Testis (tissue), 3 donors: ENCODE measurements around the gene UBASH3B. TPM values are rescaled to one million over a fixed set of nuclear protein-coding genes. Genes with fewer than 3 reads are reported as not detected.

Experiments used
- DNase-seq: peaks from one replicate; pipeline ENCODE4 v3.0.0-alpha.2; 2019
- H3K27ac ChIP-seq, 2 donors: fragments of 200-600 bp; sonication (generic); one replicate each; pipeline ENCODE4 v1.5.1; 2019
- H3K27me3 ChIP-seq: fragments of 200-600 bp; sonication (generic); one replicate; pipeline ENCODE4 v1.5.1; 2019
- H3K36me3 ChIP-seq: fragments of 200-600 bp; sonication (generic); one replicate; pipeline ENCODE4 v1.5.1; 2017; ENCODE audit warnings: low read depth; ENCODE audit errors: missing control alignments
- H3K4me1 ChIP-seq: fragments of 200-600 bp; sonication (generic); one replicate; pipeline ENCODE4 v1.5.1; 2019
- H3K4me3 ChIP-seq, 2 donors: fragments of 200-600 bp; sonication (generic); one replicate each; pipeline ENCODE4 v1.5.1; 2017 to 2019
- H3K9me3 ChIP-seq: fragments of 200-600 bp; sonication (generic); one replicate; pipeline ENCODE4 v1.5.1; 2017
- POLR2A ChIP-seq: fragments of 450-650 bp; IDR thresholded peaks from one replicate; pipeline ENCODE4 v1.6.1; 2017; ENCODE audit warnings: antibody characterized with exemption, mild to moderate bottlenecking, moderate library complexity
- WGBS, 2 donors: methylation state at CpG; one replicate each; pipeline ENCODE4 v1.1.5; 2018; 5-methylcytosine and 5-hydroxymethylcytosine counted together
- intact Hi-C: fragments of 100-400 bp; cut with DNase I; formaldehyde crosslinking; loops from one replicate; pipeline ENCODE4 v1.15.1; 2023; ENCODE audit warnings: low total_unique reads
- polyA plus RNA-seq: library from polyadenylated mRNA; stranded (reverse); fragments of 350-450 nt; fragmentation: Illumina TruSeq; extraction: RNeasy Lipid Tissue Mini Kit (QIAGEN cat#74804); gene quantifications from one replicate; pipeline ENCODE4 v1.2.3, GENCODE V29; 2014; ENCODE audit warnings: low read depth, low replicate concordance; ENCODE audit not compliant: insufficient read depth
- total RNA-seq, 2 donors: library from RNA; depleted of rRNA; stranded (reverse); fragments of >200 nt; gene quantifications; one replicate each; pipeline ENCODE4 v1.2.3, GENCODE V29; 2016
- TF ChIP-seq, protein P1 (sequence below), 3 experiments: fragments of 450-650 bp in 2 of 3; fragments of 200-600 bp in 1 of 3; sonication (generic) in 1 of 3; IDR thresholded peaks; one replicate each; pipeline ENCODE4 v1.5.1; 2016 to 2019; ENCODE audit warnings: antibody characterized with exemption in 3 of 3, mild to moderate bottlenecking in 2 of 3, moderate library complexity in 1 of 3

UBASH3B gene
- total and polyA plus RNA-seq, 3 donors from 2014 or later: 3.9 to 20.4 (median 14.6) TPM

- H3K4me3 ChIP-seq: no peak overlapping the region
- no peaks in the 10 kb centered on the region for H3K36me3 ChIP-seq
- no peaks in the 10 kb centered on the region for H3K9me3 ChIP-seq
- H3K27ac ChIP-seq: no peak overlapping the region
- 76 to 78% methylated on average over 8 of the region's 8 CpGs for WGBS, 2 donors
- H3K27me3 ChIP-seq: no peaks in the 10 kb centered on the region
- DNase-seq: no peak
- no peaks in the 10 kb centered on the region for H3K4me1 ChIP-seq
- intact Hi-C loops: no loop called here
- TF ChIP-seq POLR2A: no peak
- TF ChIP-seq, protein P1, sequence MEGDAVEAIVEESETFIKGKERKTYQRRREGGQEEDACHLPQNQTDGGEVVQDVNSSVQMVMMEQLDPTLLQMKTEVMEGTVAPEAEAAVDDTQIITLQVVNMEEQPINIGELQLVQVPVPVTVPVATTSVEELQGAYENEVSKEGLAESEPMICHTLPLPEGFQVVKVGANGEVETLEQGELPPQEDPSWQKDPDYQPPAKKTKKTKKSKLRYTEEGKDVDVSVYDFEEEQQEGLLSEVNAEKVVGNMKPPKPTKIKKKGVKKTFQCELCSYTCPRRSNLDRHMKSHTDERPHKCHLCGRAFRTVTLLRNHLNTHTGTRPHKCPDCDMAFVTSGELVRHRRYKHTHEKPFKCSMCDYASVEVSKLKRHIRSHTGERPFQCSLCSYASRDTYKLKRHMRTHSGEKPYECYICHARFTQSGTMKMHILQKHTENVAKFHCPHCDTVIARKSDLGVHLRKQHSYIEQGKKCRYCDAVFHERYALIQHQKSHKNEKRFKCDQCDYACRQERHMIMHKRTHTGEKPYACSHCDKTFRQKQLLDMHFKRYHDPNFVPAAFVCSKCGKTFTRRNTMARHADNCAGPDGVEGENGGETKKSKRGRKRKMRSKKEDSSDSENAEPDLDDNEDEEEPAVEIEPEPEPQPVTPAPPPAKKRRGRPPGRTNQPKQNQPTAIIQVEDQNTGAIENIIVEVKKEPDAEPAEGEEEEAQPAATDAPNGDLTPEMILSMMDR (IDR thresholded peaks at IDR 0.05): no peak
Observed at GRCh38 chr11:122732342-122733315, 77.1 kb downstream of the UBASH3B start.

DNA sequence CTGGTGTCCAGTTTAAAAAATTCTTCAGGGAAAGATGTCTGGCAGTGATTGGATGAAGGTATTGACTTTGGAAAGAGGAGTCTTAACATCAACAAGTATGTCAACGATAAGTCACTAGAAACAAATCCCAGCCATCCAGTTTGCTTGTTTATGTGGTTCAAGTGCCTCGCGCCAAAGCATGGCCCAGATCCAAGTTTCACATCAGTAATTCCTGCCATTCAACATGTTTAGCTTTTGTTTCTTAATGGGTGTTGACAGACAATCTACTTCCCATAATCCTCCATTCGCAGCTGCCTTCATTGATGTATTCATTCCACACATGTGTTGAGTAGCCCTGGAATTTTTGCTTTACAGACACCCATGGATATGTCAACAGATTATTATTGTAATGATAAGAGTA is 77.8 kb downstream of the UBASH3B start:
- Histone ChIP-seq H3K4me3 (no peak overlapping the region), H3K27ac (no peak overlapping the region), H3K4me1 (no peaks in the 10 kb centered on the region), H3K9me3 (no peaks in the 10 kb centered on the region), H3K27me3 (no peaks in the 10 kb centered on the region), H3K36me3 (no peaks in the 10 kb centered on the region)
- TF ChIP-seq, protein P1 (IDR thresholded peaks at IDR 0.05): no peak
- no peak for TF ChIP-seq POLR2A
- DNase-seq: no peak
- intact Hi-C loops: no loop called here
- 71 to 84% methylated on average over 4 of the region's 4 CpGs for WGBS, 2 donors

GRCh38 chr11:122734848-122735496 is 79.5 kb downstream of the UBASH3B start:
- no peaks in the 10 kb centered on the region for H3K9me3 ChIP-seq
- intact Hi-C loops: no loop called here
- TF ChIP-seq, protein P1 (IDR thresholded peaks at IDR 0.05): no peak
- TF ChIP-seq POLR2A: no peak
- H3K4me3 ChIP-seq: no peak overlapping the region
- H3K27ac ChIP-seq: no peak overlapping the region
- no peaks in the 10 kb centered on the region for H3K4me1 ChIP-seq
- no peaks in the 10 kb centered on the region for H3K36me3 ChIP-seq
- 28 to 32% methylated on average over 3 of the region's 3 CpGs for WGBS, 2 donors
- H3K27me3 ChIP-seq: no peaks in the 10 kb centered on the region
- no peak for DNase-seq

- WGBS, 2 donors: 79 to 80% methylated on average over 5 of the region's 5 CpGs
- DNase-seq: no peak
- intact Hi-C loops: no loop called here
- TF ChIP-seq, protein P1 (IDR thresholded peaks at IDR 0.05): no peak
- no peak for TF ChIP-seq POLR2A
- H3K9me3 ChIP-seq: no peaks in the 10 kb centered on the region
- H3K27me3 ChIP-seq: no peaks in the 10 kb centered on the region
- H3K36me3 ChIP-seq: no peaks in the 10 kb centered on the region
- H3K4me1 ChIP-seq: no peaks in the 10 kb centered on the region
- H3K4me3 ChIP-seq: no peak overlapping the region
- H3K27ac ChIP-seq: no peak overlapping the region
Observed at GRCh38 chr11:122737951-122738693, 82.6 kb downstream of the UBASH3B start.
